ENCODE data around the gene UFSP2. TPM values are rescaled to one million over a fixed set of nuclear protein-coding genes. Genes with fewer than 3 reads are reported as not detected.
A peak's percentile ranks its signal among the peaks of the same experiment; 100 is the strongest.

Gene UFSP2
- total RNA-seq: 39.6 and 48.8 TPM in 2 replicates

- DNase-seq (ENCODE audit: low read depth): peak; percentile 73
Observed at GRCh38 chr4:185425647-185426352, at the start of gene UFSP2. TSS of gene UFSP2 (minus strand) at chr4:185425964. CDS start at chr4:185425868, 96 bp downstream.

- DNase-seq (ENCODE audit: low read depth): no peak
Observed at GRCh38 chr4:185473247-185473646, 47.5 kb upstream of the UFSP2 start.

GRCh38 chr4:185472103-185472542, 46.4 kb upstream of the UFSP2 start:
- DNase-seq (ENCODE audit: low read depth): no peak

- DNase-seq (ENCODE audit: low read depth): peak; percentile 52
Observed at GRCh38 chr4:185471235-185472102, 45.7 kb upstream of the UFSP2 start, which contains the start of gene CCDC110. TSS of gene CCDC110 (minus strand) at chr4:185471733. CDS start at chr4:185471683, 50 bp downstream.

GRCh38 chr4:185470501-185471195, 44.9 kb upstream of the UFSP2 start:
- peak; percentile 45 for DNase-seq (ENCODE audit: low read depth)

GRCh38 chr4:185469580-185470154, 43.9 kb upstream of the UFSP2 start:
- DNase-seq (ENCODE audit: low read depth): no peak

- no peak for DNase-seq (ENCODE audit: low read depth)
Observed at GRCh38 chr4:185468999-185469398, 43.2 kb upstream of the UFSP2 start.

- DNase-seq (ENCODE audit: low read depth): no peak
Observed at GRCh38 chr4:185467991-185468390, 42.2 kb upstream of the UFSP2 start.

- DNase-seq (ENCODE audit: low read depth): no peak
Observed at GRCh38 chr4:185467101-185467500, 41.3 kb upstream of the UFSP2 start.

- DNase-seq (ENCODE audit: low read depth): no peak
Observed at GRCh38 chr4:185465707-185466106, 39.9 kb upstream of the UFSP2 start.

GRCh38 chr4:185464887-185465286, 39.1 kb upstream of the UFSP2 start:
- no peak for DNase-seq (ENCODE audit: low read depth)

- no peak for DNase-seq (ENCODE audit: low read depth)
Observed at GRCh38 chr4:185464183-185464582, 38.4 kb upstream of the UFSP2 start.

- no peak for DNase-seq (ENCODE audit: low read depth)
Observed at GRCh38 chr4:185463541-185463940, 37.8 kb upstream of the UFSP2 start.

- no peak for DNase-seq (ENCODE audit: low read depth)
Observed at GRCh38 chr4:185461565-185461964, 35.8 kb upstream of the UFSP2 start.

GRCh38 chr4:185457136-185457535, 31.4 kb upstream of the UFSP2 start:
- no peak for DNase-seq (ENCODE audit: low read depth)

- no peak for DNase-seq (ENCODE audit: low read depth)
Observed at GRCh38 chr4:185456131-185456530, 30.4 kb upstream of the UFSP2 start.

- DNase-seq (ENCODE audit: low read depth): no peak
Observed at GRCh38 chr4:185445209-185445608, 19.4 kb upstream of the UFSP2 start.

GRCh38 chr4:185441479-185441878, 15.7 kb upstream of the UFSP2 start:
- DNase-seq (ENCODE audit: low read depth): no peak

- peak; percentile 4 for DNase-seq (ENCODE audit: low read depth)
Observed at GRCh38 chr4:185437809-185438208, 12.0 kb upstream of the UFSP2 start.

GRCh38 chr4:185435466-185435865, 9.7 kb upstream of the UFSP2 start:
- peak; percentile 78 for DNase-seq (ENCODE audit: low read depth)

- no peak for DNase-seq (ENCODE audit: low read depth)
Observed at GRCh38 chr4:185429660-185430059, 3.9 kb upstream of the UFSP2 start.

Measured in renal cortical epithelial cell (primary cell).